Erythroblast (primary cell): ENCODE measurements around the gene ACER3.
"Not testable (repeated sequence)": the region's sequence is repeated elsewhere in the genome, so short reads cannot be mapped to it uniquely, and the experiment has no call there.

Experiments
- DNase-seq, 2 experiments: peaks; one replicate each; lab custom pipeline; 2025; lab: John Stamatoyannopoulos, UW
- GATA1 ChIP-seq: IDR thresholded peaks from 2 replicates; pipeline ENCODE4 v1.6.1; 2011; ENCODE audit warnings: low read depth, mild to moderate bottlenecking, control low read depth, low read length, moderate library complexity
- POLR2A ChIP-seq: IDR thresholded peaks from 2 replicates; pipeline ENCODE4 v1.6.1; 2011; ENCODE audit warnings: mild to moderate bottlenecking, low read length

The ACER3 gene

DNA sequence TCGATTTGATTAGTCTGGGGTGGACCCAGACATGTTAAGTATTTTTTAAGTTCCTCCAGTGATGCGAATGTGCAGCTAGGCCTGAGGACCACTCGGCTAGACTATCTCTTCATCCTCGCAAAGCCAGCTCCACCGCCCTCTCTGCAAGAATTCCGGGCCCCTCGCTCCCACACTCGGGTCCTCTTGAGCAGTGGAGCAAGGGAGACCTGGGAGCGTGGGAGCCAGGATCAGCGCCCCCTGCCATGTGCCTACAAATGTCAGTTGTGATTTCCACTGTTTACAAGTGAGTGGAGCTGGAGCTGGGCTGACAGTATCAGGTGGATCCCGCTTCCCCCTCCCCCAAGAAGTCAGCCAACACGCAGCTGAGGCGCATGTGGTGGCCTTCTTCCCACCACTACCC is 180.2 kb downstream of the ACER3 start:
- DNase-seq: no peak
- no peak for TF ChIP-seq POLR2A
- TF ChIP-seq GATA1: no peak

DNA sequence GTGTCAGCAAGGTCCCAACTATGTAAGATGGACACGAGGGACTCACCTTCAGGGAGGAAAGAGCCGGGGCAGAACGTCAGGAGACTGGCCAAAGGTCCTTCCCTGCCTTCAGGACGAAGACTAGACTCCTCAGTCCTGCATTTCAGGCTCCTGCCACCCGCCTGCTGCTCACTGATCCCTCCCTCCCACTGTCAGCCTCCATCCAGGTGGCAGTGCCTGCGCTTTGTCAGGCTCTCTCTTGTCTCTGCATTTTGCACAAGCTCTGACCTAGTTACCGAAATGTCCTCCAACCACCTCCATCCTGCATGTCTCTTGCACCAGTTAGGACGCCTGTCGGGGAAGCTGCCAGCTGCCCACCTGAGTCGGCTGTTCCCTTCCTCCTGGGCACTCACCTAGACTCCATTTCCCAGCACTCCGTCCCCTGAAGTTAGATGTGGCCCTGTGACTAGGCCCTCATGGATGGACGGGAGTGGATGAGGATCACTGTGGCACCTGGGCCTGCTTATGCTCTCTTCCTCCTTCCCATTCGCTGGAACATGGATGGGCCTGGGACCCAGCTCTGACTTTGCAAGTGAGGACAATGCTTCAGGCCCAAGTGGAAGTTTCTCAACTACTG is 181.5 kb downstream of the ACER3 start:
- no peak for DNase-seq

DNA sequence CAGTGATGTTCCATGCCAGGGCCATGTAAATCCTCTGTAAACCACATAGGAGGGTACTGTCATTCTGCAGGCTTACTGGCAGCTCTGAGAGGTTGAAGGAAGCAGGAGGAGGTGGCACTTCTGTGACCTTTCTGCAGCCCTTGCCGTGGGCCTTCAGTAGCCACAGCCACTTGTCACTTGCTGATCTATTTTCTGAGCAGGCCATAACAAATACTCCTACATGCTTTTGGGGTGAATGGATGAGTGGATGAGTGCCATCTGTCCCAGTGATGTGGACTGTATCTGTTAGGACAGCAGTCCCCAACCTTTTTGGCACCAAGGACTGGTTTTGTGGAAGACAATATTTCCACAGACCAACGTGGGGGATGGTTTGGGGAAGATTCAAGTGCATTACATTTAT is 183.6 kb downstream of the ACER3 start:
- no peak for TF ChIP-seq GATA1
- TF ChIP-seq POLR2A: no peak

More for the DNA sequence above, 181.5 kb downstream of the ACER3 start:
- TF ChIP-seq POLR2A (no peak), GATA1 (no peak)

DNA sequence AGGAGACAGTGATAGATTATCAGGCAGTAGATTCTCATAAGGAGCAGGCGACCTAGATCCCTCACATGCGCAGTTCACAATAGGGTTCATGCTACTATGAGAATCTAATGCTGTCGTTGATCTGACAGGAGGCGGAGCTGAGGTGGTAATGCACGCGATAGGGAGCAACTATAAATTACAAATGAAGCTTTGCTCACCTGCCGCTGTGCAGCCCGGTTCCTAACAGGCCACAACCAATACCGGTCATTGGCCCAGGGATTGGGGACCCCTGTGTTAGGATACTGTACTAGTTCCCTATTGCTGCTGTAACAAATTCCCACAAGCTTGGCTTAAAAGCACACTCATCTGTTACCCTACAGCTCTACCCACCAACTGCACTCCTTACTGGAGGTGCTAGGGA is 184.2 kb downstream of the ACER3 start:
- TF ChIP-seq POLR2A (no peak), GATA1 (no peak)
- DNase-seq: no peak

More for the DNA sequence above, 183.6 kb downstream of the ACER3 start:
- no peak for DNase-seq

DNA sequence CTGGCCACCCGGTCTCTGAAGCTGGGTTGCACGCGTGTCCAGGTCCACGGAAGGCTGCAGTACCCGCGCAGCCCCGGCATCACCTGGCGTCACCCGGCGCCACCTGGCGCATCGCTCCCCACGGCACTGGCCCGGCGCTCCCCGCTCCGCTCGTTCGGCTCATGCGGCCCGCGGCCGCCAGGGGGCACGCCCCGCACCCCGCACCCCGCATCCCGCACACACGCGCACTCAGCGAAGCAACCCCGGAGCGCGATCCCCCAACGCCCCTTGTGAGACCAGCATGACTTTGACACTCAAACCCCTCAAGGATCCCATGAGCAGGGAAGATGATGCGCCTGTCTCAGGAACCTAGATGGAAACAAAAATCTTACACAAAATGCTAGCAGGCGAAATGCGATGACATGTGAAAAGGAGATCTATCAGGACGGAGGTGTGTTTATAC is 185.4 kb downstream of the ACER3 start:
- peak; percentile 62 to 80 for DNase-seq
- TF ChIP-seq POLR2A (no peak), GATA1 (no peak)

DNA sequence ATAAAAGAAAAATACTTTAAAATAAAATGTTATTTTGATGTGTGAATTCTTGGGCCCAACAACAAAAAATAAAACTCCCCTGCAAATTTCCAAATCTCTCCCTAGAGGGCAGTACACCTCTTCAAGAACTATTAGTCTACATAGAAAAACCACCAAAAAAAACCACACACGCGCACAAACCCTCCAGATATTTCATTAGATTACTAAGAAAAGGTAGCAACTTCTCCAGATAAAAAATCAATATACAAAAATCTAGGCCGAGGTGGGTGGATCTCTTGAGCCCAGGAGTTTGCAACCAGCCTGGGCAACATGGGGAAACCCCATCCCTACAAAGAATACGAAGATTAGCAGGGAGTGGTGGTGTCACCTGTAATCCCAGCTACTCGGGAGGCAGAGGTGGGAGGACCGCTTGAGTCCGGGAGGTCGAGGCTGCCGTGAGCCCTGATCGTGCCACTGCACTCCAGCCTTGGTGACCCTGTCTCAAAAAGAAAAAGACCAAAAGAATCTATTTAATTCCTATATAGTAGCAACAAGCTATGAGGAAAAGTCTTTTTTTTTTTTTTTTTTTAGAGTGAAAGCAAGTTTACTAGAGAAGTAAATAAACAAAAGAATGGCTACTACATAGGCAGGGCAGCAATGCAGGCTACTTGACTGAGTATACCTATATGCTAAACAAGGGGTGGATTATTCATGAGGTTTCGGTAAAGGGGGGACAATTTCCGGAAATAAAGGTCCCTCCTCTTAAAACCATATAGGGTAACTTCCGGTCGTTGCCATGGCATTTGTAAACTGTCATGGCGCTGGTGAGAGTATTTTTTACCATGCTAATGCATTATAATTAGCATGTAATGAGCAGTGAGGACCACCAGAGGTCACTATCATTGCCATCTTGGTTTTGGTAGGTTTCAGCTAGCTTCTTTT is 186.5 kb downstream of the ACER3 start:
- DNase-seq: peak; percentile 94 to 95
- TF ChIP-seq GATA1 (no peak), POLR2A (no peak)

DNA sequence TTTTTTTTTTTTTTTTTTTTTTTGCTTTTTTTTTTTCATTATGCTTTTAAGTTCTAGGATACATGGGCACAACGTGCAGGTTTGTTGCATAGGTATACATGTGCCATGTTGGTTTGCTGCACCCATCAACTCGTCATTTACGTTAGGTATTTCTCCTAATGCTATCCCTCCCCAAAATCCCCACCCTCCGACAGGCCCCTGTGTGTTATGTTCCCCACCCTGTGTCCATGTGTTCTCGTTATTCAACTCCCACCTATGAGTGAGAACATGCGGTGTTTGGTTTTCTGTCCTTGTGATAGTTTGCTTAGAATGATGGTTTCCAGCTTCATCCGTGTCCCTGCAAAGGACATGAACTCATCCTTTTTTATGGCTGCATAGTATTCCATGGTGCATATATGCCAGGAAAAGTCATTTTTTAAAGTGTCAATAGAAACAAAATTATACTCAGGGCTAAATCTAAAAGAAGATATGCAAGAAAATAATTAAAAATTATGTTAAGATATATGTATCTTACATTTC is 187.3 kb downstream of the ACER3 start:
- not testable (repeated sequence) for DNase-seq

DNA sequence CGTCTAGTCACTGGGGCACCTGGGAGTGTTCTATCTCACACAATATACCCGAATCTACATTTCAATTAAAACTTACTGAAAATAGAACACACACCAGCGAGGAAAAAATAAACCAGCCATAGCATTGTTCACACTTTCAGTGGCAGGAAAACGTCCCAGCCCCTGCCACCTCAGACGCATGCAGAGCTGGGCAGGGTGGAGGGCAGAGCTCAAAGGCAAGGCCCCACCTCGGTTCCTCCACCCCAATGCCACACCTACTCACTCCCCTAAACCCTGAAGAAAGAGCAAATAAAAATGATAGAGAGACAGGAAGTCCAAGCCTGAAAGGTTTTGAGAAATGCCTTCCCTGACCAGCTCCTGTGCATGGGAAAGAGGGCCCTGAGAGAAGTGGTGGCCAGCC is 188.3 kb downstream of the ACER3 start:
- no peak for DNase-seq
- no peak for TF ChIP-seq GATA1
- no peak for TF ChIP-seq POLR2A

DNA sequence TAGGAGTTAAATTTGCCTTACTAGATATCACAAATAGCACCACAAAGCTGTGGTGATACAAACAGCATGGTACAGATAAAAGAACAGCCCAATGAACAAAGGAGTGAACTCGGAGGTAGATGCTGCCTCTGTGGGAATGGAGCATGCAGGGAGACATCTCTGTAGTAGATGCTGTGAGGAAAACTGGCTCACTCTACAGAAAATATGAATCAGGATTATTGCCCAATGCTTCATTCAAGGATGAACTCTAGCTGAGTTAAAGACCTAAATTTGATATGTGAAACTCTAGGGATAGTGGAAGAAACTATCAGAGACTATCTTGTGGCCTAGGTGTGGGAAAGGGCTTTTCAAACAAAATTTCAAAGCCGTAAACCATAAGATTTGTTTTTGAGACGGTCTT is 190.8 kb downstream of the ACER3 start:
- no peak for DNase-seq
- TF ChIP-seq GATA1: no peak
- TF ChIP-seq POLR2A: no peak

DNA sequence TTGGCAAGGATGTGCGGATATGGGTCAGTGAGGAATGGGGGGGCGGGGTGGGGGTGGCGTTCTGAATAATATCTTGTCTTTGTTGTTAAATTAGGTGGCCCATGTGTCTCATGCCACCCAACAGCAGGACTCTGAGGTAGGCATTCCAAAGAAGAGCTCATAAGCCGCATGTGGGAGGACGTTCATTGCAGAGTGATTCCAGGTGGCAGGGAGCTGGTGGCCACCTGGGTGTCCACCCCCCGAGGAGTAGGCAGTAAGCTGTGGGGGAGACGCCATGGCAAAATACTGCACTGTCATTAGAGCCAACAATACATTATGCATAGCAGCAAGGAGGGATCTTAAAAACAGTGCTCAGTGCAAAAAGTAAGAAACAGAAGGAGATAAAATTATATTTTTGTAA is 191.8 kb downstream of the ACER3 start:
- no peak for DNase-seq
- TF ChIP-seq GATA1 (no peak), POLR2A (no peak)

DNA sequence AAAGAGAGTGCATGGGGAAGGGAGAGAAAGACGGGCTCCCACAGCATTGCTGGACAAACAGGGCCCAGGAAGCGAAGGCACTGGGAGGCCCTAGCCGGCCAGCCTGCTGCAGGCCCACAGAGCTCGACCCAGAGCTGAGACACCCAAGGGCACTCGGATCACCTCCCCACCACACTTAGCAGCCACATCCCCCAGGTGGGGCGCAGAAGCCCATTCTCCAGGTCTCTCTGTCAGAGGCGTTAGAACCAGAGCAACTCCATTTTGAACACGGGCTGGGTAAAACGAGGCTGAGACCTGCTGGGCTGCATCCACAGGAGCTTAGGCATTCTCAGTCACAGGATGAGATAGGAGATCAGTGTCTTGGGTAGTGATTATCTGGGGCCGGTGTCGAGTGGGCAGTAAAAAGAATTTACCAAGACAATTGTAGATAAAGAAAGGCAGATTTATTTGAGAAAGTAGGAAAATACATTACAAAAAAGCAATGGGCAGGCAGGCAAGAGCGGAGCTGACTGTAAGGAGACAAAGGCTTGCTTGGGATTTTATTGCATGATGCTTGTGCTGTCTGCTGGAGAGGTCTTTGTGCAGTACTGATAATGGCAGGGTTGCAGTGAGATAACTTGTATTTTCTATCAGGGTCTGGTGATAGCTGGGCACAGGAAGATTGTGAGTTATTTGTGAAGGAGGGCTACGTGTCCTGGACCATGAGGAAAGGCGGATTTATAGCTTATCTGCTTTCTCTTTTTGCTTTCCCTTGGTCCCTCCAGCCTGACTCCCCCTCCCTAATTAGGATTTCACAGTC is 192.7 kb downstream of the ACER3 start:
- no peak for TF ChIP-seq POLR2A
- TF ChIP-seq GATA1: no peak

DNA sequence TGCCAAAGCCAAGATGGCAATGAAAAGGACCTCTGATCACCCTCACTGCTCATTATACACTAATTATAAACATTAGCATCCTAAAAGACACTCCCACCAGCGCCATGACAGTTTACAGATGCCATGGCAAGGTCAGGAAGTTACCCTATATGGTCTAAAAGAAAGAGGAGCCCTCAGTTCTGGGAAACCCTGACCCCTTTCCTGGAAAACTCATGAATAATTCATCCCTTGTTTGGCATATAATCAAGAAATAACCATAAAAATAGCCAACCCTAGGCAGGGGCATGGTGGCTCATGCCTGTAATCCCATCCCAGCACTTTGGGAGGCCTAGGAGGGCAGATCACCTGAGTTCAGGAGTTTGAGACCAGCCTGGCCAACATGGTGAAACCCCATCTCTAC is 193.4 kb downstream of the ACER3 start:
- DNase-seq: no peak
- TF ChIP-seq POLR2A: no peak
- no peak for TF ChIP-seq GATA1

More for the DNA sequence above, 192.7 kb downstream of the ACER3 start:
- DNase-seq: peak in 1 of 2 experiments; percentile 63

DNA sequence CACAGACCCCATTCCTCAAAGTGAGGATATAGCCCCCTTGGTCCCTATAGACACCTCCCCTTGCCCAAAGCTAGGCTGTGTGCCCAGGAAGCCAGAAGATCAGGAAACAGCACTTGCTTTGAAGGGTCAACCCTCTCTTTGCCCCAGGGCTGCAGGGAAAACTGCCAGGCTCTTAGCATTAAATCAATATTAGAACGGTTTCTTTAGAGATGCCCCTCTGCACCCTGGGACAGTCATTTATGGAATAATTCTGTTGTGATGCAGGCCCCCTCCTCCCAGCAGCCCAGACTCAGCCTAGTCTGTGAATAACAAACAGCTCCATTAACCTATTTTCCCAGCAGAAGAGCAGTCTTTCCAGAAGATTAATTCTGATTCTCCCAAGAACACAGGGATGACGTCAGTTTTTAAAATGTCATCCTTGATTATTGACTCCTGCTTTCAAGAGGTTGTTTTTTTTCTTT is 194.4 kb downstream of the ACER3 start:
- no peak for TF ChIP-seq GATA1
- no peak for DNase-seq

DNA sequence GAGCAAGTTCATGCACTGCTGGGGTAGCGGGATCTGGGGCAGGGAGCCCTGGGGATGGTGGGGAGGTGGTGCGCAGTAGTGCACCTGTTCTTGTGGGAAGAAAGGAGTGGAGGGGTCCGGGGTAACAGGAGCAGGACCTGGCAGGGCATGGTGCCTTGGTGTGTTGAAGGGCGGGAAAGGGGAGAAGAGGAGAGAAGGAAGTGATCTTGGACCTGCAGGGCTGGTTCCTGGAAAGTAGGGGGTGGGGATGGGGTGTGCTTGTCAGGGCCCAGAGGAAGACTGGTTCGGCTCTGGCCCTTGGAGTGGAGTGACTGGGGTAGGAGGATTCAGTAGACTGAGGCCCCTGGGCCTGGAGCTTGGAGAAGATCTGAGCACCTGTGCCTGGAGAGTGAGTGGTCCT is 195.2 kb downstream of the ACER3 start:
- DNase-seq: no peak
- TF ChIP-seq GATA1 (no peak), POLR2A (no peak)
